Kasumi-1 (cell line): ENCODE measurements around the gene AP1G2.
"Not testable (repeated sequence)": the region's sequence is repeated elsewhere in the genome, so short reads cannot be mapped to it uniquely, and the experiment has no call there.

Experiments used
- DNase-seq, 2 experiments: peaks; one replicate each; lab custom pipeline; 2025; lab: John Stamatoyannopoulos, UW

The AP1G2 gene

DNA sequence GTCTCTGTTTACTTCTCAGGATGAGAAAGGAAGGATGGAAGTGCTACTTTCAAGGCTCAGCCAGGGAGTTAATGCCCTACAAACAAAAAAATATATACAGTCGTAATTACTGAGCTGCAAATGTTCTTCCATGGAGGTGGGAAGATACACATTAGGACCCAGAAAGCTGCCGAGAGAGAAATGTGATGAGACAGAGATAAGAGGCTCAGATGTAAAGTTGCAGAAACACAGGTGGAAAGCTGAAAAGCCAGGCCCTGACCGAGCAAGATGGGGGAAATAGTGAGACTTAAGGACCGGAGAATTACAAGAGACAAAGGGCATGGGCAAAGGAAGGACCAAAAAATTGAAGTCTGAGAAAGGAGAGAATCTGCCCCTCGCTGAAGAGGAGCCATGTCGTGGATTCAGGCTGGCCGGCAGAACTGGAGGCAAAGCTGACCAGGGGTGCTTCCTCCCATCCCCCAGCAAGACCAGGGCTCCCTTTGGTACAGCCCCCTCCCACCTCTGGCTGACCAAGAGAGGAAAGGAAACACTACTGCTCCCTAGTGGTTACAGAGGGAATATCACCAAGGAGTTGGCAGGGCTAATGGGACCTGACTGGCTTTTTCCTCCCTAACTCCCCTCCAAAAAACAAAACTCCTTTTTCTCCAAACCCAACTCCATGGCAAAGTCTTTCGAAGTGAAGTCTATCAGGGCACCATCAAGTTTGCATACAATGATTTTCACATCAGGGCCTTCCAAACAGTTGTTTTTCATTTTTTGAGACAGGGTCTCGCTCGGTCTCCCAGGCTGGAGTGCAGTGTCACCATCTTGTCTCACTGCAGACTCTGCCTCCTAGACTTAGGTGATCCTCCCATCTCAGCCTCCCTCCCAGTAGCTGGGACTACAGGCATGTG, 28.1 kb downstream of the AP1G2 start:
- DNase-seq: peak; percentile 36 to 64

GRCh38 chr14:23538785-23539184, 28.8 kb downstream of the AP1G2 start:
- DNase-seq: no peak

DNA sequence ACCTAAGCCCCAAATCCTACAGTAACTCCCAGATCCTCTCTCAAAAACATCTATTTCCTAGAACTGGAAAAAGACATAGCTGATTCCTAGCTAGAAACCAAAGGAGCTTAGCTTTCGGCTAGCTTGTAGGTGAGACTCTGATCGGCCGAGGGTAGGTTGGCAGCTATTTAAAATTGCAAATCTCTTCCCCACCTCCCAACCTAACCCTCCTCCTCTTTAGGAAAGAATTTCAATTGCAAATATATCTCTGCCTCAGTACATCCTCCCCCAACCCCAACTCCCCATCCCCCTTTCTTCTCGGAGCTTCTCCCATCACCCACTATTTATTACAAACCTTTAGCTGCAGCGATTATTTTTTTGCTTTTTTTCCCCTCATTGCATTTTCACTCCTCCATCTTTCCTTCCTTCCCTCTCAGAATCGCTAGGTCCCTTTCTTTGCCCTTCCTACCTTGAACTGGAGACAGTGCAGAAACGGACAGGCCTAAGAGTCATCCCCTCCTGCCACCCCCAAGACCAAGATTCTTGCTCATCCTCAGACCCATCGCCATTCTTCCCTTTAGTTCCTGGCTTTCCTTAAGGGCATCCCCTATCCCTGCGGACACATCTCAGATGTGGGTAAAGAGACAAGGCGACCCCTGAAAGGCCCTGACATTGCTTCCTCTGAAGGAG, 29.4 kb downstream of the AP1G2 start:
- DNase-seq: no peak

- DNase-seq: no peak
These were observed 30.1 kb downstream of the AP1G2 start for GRCh38 chr14:23537351-23538049.

GRCh38 chr14:23536906-23537305, 30.7 kb downstream of the AP1G2 start:
- not testable (repeated sequence) for DNase-seq

DNA sequence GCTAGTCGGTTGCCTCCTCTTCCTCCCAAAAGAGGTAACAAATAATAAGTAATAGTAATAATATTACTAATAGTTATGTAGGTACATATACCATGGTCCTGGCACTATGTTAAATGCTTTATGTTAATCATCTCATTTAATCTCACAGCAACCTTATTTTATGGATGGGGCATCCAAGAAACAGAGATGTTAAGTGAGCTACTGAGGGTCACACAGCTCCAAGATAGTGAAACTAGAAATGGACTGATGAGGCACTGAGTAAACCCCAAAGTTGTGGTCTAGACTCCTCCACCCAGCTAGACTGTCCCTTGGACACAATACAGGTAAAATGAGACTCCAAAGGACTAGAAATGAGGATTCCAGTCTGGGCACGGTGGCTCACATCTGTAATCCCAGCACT, 31.1 kb downstream of the AP1G2 start:
- no peak for DNase-seq

- DNase-seq: no peak
These were observed 31.6 kb downstream of the AP1G2 start for GRCh38 chr14:23535943-23536342.

DNA sequence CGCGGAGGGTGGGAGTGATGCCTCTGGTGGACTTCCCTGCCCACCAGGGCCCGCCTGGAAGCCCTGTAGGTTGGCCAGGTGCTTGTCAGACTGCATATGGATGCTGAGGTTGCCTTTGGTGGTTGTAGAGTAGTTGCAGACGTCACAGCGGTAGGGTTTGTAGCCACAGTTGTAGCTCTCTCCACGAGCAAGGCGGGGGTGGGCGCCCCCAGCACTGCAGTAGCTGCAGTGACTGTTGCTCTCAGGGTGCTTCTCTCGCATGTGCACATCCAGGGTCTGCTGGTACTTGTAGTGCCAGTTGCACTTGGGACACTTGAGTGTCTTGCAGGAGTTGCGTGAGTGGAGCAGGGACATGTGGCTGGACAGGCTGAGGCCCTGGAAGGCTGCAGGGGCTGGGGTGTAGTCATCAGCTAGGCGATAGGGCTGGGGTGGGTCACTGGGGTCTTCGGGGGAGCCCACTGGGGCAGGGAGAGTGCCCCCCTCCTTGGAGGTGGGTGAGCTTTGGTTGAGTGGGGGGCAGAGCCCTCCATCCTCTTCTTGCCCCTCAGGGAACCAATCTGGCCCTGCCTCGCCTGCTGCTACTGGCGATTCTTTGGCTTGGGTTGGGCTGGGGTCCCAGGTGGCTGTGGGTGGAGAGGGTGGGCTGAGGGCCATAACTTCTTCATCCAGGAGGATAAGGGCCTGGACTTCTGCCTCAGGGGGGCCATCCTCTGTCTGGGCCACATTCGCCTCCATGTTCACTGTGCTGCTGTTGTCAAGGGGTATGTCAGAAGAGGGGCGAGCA, 33.7 kb downstream of the AP1G2 start:
- DNase-seq: no peak

GRCh38 chr14:23532658-23533057, 34.9 kb downstream of the AP1G2 start:
- no peak for DNase-seq

GRCh38 chr14:23531391-23531790, 36.2 kb downstream of the AP1G2 start:
- no peak for DNase-seq

DNA sequence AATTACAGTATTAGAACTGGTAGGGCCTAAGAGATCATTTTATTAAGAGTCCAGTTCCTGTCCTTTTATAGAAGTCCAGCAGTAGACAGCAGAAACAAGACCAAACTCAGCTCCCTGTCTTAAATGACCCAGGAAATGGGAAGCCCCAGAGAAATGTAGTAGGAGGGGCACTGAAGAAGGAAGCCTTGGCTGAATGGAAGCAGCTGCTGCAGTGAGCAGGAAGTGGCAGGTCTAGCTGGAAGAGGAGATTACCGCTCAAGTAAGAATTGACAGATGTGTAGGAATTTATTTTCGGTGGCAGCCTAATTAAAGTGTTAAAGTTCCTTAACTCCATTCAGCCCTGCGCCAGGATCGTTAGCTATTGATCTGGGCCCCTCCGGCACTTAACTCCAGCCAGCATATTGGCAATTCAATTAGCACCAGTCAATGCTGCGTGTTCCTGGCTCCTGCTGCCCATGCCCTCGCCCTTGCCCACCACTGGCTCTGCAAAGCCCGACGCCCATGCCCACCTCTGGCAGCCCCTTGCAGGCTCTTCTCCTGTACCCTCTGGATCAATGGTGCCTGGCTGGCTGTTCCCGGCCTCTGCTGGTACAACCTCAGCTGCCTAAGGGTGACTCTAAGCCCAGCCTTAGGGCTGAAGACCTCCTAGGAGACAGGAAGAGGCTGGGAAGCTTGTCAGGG, 37.1 kb downstream of the AP1G2 start:
- peak; percentile 74 to 85 for DNase-seq

DNA sequence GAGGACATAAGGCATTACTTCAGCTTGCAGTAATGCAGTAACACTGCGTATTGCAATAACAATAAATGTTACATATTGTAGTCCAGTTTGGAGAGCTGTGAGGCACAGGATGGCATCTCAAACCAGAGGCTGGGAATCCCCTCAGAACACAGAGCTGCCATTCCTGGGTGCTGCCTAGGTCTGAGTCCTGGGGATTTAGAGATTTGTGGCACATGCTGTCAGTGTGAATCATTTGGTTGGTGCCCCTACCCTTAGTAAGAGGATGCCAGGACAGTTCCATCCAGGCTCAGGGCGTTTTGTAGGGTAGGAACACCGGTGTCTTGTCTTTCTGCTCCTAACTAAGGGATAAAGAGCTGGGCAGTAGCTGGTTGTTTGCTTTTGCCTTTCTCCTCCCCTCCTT, 38.6 kb downstream of the AP1G2 start:
- DNase-seq: no peak

- DNase-seq: no peak
These were observed 39.0 kb downstream of the AP1G2 start for GRCh38 chr14:23528555-23528954.

- no peak for DNase-seq
These were observed 42.0 kb downstream of the AP1G2 start for GRCh38 chr14:23525611-23526010.

GRCh38 chr14:23524954-23525353, 42.6 kb downstream of the AP1G2 start:
- no peak for DNase-seq

GRCh38 chr14:23523229-23524016, 44.2 kb downstream of the AP1G2 start:
- DNase-seq: no peak

DNA sequence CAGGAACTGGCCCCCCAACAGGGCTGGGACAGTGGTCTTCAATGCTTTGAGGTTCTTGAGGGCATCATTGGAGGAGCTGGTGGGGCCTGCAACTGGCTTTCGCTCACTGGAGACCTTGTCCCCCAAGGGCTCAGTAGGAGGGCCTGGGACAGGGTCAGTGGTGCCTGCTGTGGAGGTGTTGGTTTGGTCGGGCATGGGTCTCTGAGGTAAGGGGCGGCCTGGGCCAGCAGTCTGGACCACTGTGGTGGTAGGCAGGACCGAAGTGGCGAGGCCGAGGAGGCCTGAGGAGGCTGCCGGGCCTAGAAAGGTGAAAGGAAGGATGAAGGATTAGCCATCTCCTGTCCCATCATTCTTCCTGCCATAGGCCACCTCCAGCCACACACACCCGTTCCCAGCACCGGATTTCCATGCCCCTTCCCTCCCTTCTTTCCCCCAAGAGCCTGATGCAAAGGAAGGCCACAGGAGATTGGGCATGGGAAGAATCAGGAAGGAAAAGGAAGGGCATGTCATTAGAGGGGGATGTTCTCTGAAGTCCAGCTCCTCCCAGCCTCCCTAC, 44.9 kb downstream of the AP1G2 start:
- no peak for DNase-seq

- DNase-seq: no peak
These were observed 45.6 kb downstream of the AP1G2 start for GRCh38 chr14:23521785-23522640.

GRCh38 chr14:23520899-23521533, 46.6 kb downstream of the AP1G2 start:
- no peak for DNase-seq
